PFSK-1 (cell line): ENCODE measurements around the gene YIPF7.

ENCODE experiments used
- FOXP2 ChIP-seq: optimal IDR thresholded peaks from 2 replicates; pipeline ENCODE3; 2011; ENCODE audit warnings: borderline replicate concordance, control low read depth, inconsistent platforms; ENCODE audit not compliant: insufficient read depth; ENCODE audit errors: extremely low read length, extremely low read depth
- POLR2AphosphoS5 ChIP-seq: IDR thresholded peaks from 2 replicates; pipeline ENCODE4 v1.6.1; 2012; ENCODE audit warnings: low read depth, mild to moderate bottlenecking, control low read depth, low read length, moderate library complexity
- SIN3A ChIP-seq: IDR thresholded peaks from 2 replicates; pipeline ENCODE4 v1.6.1; 2012; ENCODE audit warnings: mild to moderate bottlenecking, low read length, moderate library complexity, borderline replicate concordance; ENCODE audit not compliant: insufficient read depth
- TAF1 ChIP-seq: IDR thresholded peaks from 2 replicates; pipeline ENCODE4 v1.6.1; 2012; ENCODE audit warnings: low read length, control low read depth, borderline replicate concordance; ENCODE audit not compliant: insufficient read depth
- TF ChIP-seq, protein P1 (sequence below), 2 experiments: IDR thresholded peaks; 2 replicates each; pipeline versions ENCODE4 v1.6.1 to v1.8.0; 2011 to 2012; ENCODE audit warnings: low read depth in 2 of 2, low read length in 2 of 2, control low read depth in 1 of 2, inconsistent platforms in 1 of 2, mild to moderate bottlenecking in 1 of 2, moderate library complexity in 1 of 2; ENCODE audit not compliant: insufficient read depth in 1 of 2

DNA sequence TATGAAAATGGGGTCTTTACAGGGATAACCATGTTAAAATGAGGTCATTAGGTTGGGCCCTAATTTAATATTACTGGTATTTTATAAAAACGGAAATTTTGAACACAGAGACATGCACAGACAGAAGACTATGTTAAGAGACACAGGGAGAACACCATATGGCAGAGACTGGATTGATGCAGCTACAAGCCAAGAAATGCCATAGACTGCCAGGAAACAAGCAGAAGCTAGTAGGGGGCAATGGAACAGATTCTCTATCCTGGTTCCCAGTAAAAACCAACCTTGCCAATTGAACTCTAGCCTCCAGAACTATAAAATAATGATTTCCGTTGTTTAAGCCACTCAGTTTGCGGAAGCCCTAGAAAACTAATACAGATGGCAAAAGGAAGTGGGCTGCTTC lies 20.2 kb upstream of the YIPF7 start:
- TF ChIP-seq, protein P1, sequence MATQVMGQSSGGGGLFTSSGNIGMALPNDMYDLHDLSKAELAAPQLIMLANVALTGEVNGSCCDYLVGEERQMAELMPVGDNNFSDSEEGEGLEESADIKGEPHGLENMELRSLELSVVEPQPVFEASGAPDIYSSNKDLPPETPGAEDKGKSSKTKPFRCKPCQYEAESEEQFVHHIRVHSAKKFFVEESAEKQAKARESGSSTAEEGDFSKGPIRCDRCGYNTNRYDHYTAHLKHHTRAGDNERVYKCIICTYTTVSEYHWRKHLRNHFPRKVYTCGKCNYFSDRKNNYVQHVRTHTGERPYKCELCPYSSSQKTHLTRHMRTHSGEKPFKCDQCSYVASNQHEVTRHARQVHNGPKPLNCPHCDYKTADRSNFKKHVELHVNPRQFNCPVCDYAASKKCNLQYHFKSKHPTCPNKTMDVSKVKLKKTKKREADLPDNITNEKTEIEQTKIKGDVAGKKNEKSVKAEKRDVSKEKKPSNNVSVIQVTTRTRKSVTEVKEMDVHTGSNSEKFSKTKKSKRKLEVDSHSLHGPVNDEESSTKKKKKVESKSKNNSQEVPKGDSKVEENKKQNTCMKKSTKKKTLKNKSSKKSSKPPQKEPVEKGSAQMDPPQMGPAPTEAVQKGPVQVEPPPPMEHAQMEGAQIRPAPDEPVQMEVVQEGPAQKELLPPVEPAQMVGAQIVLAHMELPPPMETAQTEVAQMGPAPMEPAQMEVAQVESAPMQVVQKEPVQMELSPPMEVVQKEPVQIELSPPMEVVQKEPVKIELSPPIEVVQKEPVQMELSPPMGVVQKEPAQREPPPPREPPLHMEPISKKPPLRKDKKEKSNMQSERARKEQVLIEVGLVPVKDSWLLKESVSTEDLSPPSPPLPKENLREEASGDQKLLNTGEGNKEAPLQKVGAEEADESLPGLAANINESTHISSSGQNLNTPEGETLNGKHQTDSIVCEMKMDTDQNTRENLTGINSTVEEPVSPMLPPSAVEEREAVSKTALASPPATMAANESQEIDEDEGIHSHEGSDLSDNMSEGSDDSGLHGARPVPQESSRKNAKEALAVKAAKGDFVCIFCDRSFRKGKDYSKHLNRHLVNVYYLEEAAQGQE (IDR thresholded peaks at IDR 0.05; ENCODE audit: insufficient read depth in 1 of 2, low read depth in 2 of 2, low read length in 2 of 2), result no peak
- no peak for TF ChIP-seq POLR2AphosphoS5
- TF ChIP-seq TAF1, result no peak
- no peak for TF ChIP-seq FOXP2
- TF ChIP-seq SIN3A, result no peak
